ENCODE results near the gene EFCAB13. TPM values are rescaled to one million over a fixed set of nuclear protein-coding genes. Genes with fewer than 3 reads are reported as not detected.
A peak's percentile ranks its signal among the peaks of the same experiment; 100 is the strongest.

EFCAB13 gene
- total RNA-seq, 4 donors from 2014 or later, result 4.0 to 12.9 (median 7.1) TPM

DNA sequence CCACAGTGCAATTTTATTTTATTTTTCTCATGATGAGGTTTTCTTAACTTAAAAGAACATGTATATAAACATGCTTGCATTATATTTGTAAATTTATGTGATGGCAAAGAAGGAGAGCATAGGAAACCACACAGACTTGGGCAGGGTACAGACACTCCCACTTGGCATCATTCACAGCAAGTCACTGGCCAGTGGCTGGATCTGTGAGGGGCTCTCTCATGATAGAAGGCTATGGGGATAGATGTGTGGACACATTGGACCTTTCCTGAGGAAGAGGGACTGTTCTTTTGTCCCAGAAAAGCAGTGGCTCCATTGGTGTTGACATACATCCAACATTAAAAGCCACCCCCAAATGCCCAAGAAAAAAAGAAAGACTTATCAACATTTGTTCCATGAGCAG lies 12.3 kb upstream of the EFCAB13 start:
- H3K4me3 ChIP-seq, result no peak overlapping the region
- H3K9me3 ChIP-seq, result no peaks in the 10 kb centered on the region
- peaks cover 5 to 28% (median 26%) of the 10 kb centered on the region in 4 donors for H3K4me1 ChIP-seq
- H3K36me3 ChIP-seq, result peaks cover 0 to 47% (median 25%) of the 10 kb centered on the region in 4 donors
- H3K27ac ChIP-seq (replicated peaks in 1 of 4), result peak overlapping the region in 1 of 4 donors; percentile 33
- intact Hi-C loops (cut with DNase I), result no loop called here
- TF ChIP-seq, protein P1, sequence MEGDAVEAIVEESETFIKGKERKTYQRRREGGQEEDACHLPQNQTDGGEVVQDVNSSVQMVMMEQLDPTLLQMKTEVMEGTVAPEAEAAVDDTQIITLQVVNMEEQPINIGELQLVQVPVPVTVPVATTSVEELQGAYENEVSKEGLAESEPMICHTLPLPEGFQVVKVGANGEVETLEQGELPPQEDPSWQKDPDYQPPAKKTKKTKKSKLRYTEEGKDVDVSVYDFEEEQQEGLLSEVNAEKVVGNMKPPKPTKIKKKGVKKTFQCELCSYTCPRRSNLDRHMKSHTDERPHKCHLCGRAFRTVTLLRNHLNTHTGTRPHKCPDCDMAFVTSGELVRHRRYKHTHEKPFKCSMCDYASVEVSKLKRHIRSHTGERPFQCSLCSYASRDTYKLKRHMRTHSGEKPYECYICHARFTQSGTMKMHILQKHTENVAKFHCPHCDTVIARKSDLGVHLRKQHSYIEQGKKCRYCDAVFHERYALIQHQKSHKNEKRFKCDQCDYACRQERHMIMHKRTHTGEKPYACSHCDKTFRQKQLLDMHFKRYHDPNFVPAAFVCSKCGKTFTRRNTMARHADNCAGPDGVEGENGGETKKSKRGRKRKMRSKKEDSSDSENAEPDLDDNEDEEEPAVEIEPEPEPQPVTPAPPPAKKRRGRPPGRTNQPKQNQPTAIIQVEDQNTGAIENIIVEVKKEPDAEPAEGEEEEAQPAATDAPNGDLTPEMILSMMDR (IDR thresholded peaks at IDR 0.05), result no peak
- TF ChIP-seq POLR2AphosphoS5 (IDR thresholded peaks at IDR 0.05), result no peak
- TF ChIP-seq EP300 (IDR thresholded peaks at IDR 0.05), result no peak
- no peak for TF ChIP-seq POLR2A (IDR thresholded peaks at IDR 0.05; ENCODE audit: low read depth)
- peak; percentile 64 for DNase-seq (ENCODE audit: extremely low spot score)
- H3K27me3 ChIP-seq, result no peaks in the 10 kb centered on the region

DNA sequence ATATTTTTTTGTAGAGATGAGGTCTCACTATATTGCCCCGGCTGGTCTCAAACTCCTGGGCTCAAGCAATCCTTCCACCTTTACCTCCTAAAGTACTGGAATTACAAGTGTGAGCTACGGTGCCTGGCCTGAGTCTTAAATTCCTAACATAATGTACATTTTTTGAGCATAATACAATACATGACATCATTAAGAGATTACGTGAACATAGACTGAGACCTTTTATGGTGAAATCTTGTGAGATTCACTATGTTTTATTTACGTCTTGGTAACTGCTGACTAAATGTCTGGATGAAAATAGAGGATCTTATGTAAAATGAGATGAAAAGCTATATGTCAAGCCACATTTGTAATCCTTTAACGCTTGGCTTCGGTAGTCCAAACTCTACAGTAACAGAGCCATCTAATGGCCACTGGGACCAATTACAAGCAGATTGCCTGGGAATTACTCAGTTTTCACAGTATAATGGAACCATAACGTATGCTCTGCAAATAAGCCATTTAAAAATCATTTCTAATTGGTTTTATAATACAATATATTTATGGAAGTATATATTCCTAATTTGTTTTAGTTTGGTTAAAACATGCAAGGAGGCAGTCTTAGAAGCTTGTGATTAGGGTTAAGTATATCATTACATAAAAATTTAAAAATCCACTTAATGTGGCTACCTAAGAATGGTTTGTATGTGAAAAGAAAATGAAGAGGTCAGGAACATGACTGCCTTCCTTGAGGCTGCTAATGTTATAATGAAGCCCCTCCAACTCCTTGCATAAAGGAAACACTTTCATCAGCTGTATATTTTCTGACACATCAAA lies 8.1 kb upstream of the EFCAB13 start:
- 22% methylated on average over 7 of the region's 7 CpGs for WGBS
- peak; percentile 42 for DNase-seq (ENCODE audit: extremely low spot score)

DNA sequence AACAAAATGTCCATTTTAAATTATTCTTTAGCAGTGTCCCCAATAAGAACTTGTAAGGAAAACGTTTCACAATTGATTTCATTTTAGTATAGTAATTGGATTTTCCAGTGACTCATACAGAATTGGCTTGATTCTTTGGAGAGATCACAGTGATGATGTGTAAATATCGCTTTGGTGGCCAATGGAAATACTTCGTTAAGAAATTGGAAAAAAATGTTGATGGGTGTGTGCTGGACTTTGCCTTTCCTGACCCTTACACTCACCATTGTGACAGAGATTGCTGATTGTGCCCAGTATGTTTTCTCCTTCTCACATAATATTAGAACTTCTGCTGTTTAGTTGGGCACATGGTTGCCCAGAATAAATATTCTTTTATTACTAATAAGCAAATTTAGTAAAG lies 7.4 kb upstream of the EFCAB13 start:
- H3K27me3 ChIP-seq, result no peaks in the 10 kb centered on the region
- DNase-seq (ENCODE audit: extremely low spot score), result no peak
- no peak overlapping the region for H3K4me3 ChIP-seq
- H3K9me3 ChIP-seq, result no peaks in the 10 kb centered on the region
- peak overlapping the region; percentile 71 to 76 (median 73) for H3K27ac ChIP-seq (replicated peaks in 1 of 4)
- 28% methylated on average over 3 of the region's 3 CpGs for WGBS
- H3K36me3 ChIP-seq, result peaks cover 0 to 6% (median 2%) of the 10 kb centered on the region in 4 donors
- TF ChIP-seq POLR2AphosphoS5 (IDR thresholded peaks at IDR 0.05), result peak in 1 of 2 donors; percentile 38
- TF ChIP-seq, protein P1 (IDR thresholded peaks at IDR 0.05), result no peak
- peaks cover 5 to 38% (median 34%) of the 10 kb centered on the region in 4 donors for H3K4me1 ChIP-seq
- intact Hi-C loops (cut with DNase I), result no loop called here

More for the DNA sequence above, 8.1 kb upstream of the EFCAB13 start:
- peak in 1 of 2 donors; percentile 58 for TF ChIP-seq POLR2AphosphoS5 (IDR thresholded peaks at IDR 0.05)
- TF ChIP-seq, protein P1 (IDR thresholded peaks at IDR 0.05), result peak; percentile 80 to 96 (median 83)
- TF ChIP-seq EP300 (IDR thresholded peaks at IDR 0.05), result no peak
- no peak for TF ChIP-seq POLR2A (IDR thresholded peaks at IDR 0.05; ENCODE audit: low read depth)
- Histone ChIP-seq H3K4me1 (peaks cover 5 to 38% (median 34%) of the 10 kb centered on the region in 4 donors), H3K27me3 (no peaks in the 10 kb centered on the region), H3K9me3 (no peaks in the 10 kb centered on the region), H3K27ac (replicated peaks in 1 of 4) (peak overlapping the region; percentile 71 to 76 (median 73)), H3K36me3 (peaks cover 0 to 12% (median 6%) of the 10 kb centered on the region in 4 donors), H3K4me3 (no peak overlapping the region)
- intact Hi-C loops (cut with DNase I), result loop anchor here (1.0 kb wide), 1 partner anchor 86 kb away; no protein-coding TSS in a partner anchor

DNA sequence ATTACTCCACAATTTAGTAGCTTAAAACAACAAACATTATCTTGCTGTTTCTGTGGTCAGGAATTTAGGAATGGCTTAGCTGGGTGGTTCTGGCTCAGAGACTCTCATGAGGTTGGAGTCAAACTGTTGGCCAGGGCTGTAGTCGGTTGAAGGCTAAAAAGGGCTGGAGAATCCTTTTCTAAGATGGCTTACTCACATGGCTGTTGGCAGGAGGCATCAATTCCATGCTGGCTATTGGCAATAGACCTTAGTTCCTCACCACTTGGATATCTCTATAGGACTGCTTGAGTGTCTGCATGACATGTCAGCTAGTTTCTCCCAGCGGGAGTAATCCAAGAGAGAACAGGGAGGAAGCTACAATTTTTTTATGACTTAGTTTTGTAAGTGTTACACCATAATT lies 6.6 kb upstream of the EFCAB13 start:
- Histone ChIP-seq H3K4me3 (no peak overlapping the region), H3K27me3 (no peaks in the 10 kb centered on the region), H3K27ac (replicated peaks in 1 of 4) (peak overlapping the region; percentile 71 to 76 (median 73)), H3K9me3 (no peaks in the 10 kb centered on the region), H3K4me1 (peaks cover 5 to 38% (median 34%) of the 10 kb centered on the region in 4 donors), H3K36me3 (no peaks in the 10 kb centered on the region)
- DNase-seq (ENCODE audit: extremely low spot score), result peak; percentile 84
- TF ChIP-seq EP300 (IDR thresholded peaks at IDR 0.05), result no peak
- WGBS, result 77% methylated on average over 2 of the region's 2 CpGs
- intact Hi-C loops (cut with DNase I), result no loop called here

DNA sequence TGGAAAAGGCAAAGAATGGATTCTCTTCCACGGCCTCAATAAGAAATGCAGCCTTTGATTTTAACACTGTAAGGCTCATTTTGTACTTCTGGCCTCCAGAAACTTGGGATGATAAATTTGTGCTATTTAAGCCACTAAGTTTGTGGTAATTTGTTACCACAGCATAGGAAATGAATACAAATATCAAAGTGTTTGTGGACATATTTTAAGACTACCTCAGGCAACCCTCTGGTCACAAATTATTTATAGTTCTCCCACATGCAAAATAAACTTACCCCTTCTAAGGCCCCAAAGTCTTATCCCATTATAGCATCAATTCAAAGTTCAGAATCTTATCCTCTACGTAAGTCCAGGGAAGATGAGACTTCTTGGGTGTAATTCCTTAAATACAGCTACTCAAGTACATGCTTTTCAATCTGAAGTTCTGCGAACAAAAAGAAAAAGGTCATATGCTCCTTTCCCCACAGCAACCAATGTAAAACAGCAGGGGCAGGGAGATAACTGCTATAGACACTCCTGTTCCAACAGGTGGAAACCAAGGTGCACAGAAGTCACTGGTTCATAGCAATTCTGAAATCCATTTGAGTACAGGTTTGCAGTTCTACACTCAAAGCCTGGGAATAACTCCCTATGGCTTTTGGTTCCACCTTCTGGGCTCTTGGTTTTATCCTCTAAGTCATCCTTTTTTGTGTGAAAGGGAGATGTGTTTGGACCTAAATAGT lies 5.4 kb upstream of the EFCAB13 start:
- Histone ChIP-seq H3K4me3 (no peak overlapping the region), H3K4me1 (peaks cover 9 to 48% (median 43%) of the 10 kb centered on the region in 4 donors), H3K9me3 (no peaks in the 10 kb centered on the region), H3K27ac (replicated peaks in 1 of 4) (no peak overlapping the region), H3K36me3 (no peaks in the 10 kb centered on the region), H3K27me3 (no peaks in the 10 kb centered on the region)
- TF ChIP-seq POLR2AphosphoS5 (IDR thresholded peaks at IDR 0.05), result no peak
- TF ChIP-seq POLR2A (IDR thresholded peaks at IDR 0.05; ENCODE audit: low read depth), result no peak
- TF ChIP-seq, protein P1 (IDR thresholded peaks at IDR 0.05), result no peak
- no peak for TF ChIP-seq EP300 (IDR thresholded peaks at IDR 0.05)
- 87% methylated on average over 3 of the region's 3 CpGs for WGBS
- intact Hi-C loops (cut with DNase I), result no loop called here
- DNase-seq (ENCODE audit: extremely low spot score), result no peak
